Kidney glomerular epithelial cell (primary cell): ENCODE results near the gene C1QL3.

Source experiments
- DNase-seq: peaks from one replicate; lab custom pipeline; 2025; lab: John Stamatoyannopoulos, UW

Gene C1QL3

DNA sequence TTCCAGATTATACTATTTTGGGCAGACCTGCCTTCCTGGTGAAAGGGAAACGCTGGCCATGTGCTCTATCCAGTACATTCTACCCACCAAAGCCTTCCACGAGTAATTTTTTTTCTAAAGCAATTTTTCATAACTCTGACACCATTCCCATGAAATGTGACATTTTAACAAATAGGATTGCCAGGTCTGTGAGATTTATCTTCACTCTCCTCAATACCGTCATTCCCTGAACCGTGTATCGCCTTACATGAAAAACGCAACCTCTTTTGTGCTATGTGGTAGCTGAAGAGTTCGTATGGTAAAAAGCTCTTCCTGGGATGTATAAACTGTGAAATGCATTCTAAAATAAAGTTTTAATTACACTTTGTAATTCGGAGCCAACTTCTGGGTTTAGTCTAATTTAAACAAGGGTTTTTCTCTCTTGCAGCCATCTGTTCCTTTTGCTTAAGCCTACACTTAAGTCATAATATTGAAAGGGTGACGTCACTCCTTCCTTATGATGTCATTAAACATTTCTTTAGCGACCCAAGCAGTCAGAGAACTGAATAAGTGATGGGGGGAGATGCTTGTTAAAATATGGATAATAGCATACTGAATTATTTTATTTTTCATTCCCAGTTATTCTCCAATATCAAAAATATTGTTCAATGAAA is 27.7 kb downstream of the C1QL3 start:
- DNase-seq, result no peak

DNA sequence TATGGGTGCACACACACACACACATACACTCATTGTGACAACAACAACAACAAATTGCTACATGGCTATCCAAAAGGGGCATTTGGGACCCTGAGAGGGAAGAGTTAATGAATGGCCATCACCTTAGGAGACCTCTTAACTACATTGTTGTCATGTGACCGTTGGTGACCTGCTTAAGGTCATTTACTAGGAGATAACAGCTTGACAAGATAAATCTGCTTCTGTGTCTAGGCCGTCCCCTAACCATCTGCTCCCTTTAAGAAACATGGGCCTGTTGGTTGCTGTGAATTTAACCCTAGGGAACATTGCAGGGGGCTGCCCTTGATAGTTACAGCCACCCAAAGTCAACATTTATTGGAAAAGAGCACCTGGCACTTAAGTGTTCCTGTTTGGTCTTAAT is 29.7 kb downstream of the C1QL3 start:
- no peak for DNase-seq

DNA sequence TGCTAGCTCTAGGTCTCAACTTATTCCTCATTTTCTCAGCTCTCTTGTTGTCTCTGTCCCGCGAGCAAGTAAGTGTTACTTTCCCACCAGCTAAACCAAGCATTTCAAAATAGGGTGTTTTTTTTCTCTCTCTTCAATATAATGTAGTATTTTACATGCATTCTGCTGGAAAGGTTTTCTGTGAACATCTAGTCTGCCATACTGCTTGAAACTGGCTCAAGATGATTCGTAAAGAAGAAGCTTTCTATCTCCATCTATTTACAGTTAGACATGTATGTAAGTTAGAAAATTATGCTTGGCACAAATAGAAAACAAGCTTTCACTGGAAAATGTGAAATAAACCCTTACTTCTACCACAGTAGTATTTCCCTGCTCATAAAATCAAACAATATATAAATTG is 31.2 kb downstream of the C1QL3 start:
- no peak for DNase-seq

DNA sequence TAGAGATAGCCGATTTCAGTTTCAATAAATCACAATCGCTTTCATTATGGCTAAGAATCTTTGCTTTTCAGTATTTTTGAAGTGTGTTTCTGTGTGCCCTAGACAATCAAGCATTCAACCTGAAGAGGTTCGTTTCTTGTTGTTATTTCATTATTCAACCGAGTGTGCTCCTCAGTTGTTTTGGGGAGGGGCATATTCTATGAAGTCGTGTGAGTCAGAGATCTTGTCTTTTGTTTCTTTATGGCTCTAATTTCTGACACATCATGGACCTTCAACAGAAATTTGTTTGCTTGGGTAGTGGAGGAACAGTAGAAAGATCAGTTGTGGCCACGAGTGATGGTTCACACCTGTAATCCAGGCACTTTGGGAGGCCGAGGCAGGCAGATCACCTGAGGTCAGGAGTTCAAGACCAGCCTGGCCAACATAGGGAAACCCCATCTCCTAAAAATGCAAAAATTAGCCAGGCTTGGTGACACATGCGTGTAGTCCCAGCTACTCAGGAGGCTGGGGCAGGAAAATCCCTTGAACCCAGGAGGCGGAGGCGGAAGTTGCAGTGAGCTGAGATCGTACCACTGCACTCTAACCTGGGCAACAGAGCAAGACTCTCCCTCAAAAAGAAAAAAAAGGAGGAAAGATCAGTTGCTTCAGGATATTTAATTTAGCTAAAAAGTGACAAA is 38.3 kb downstream of the C1QL3 start:
- DNase-seq, result no peak

DNA sequence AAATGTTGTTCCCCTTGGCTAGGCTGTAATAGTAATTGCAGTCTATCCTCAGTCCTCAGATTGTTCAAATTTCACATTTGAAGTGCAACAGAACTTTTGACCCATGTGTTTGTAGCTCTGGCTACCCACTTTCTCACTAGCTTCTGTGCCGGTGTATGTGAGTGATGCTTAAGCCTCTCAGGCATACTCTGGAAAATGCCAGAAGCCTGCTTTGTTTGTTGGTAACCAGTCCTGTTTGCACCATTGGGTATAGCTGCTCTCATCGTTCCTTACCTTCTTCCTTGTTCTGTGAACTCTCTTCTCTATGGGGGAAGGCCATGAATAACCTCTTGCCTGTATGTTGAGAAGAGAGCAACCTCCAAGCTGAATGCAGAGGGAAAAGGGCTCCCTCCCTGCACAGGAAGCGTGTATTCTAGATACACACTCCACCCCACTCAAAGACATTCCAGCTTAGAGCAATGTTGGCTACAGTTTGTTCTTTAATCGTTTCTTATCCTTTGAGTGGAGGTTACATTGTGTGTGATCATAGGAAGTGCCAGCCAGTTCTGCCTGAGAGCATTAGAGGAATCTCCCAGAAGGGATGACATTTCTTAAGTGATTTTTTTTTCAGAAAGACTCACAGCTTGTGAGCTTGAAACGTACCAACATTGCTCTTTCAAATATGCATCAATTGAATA is 40.5 kb downstream of the C1QL3 start:
- DNase-seq, result peak; percentile 90

DNA sequence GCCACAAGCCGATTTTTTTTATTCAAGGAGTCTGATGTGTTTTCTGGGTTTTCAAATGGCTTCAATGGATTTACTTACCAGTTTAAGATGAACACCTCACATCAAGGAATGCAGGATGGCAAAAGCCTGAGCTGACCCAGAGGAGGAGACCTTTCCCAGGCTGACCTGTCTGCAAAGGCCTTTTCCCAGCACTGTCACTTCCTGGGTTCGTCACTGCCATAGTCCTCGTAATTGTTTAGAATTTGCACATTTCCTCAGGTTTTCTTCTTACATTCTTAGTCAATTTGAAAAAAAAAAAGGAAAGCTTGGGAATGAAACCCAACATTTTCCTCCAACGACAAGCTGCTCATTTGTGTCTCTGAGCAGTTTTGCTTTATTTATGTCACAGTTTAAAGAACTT is 42.9 kb downstream of the C1QL3 start:
- no peak for DNase-seq

DNA sequence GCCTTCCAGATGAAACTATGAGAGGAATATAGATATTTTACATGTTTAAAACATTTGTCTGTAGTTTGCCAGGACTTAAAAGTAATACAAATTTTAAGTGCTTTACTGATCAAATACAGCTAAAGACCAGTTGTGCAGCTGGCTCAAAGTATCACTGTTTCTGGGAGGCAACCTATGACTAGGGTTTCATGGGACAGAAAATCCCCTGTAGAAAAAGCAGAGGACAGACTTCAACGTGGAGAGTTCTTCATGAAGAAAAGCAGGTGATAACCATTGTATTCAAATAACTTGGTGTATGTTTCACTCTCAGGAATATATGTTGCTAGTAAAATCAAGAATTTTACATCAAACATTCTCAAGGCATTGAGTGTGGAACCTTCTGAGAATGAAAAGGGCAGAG is 43.9 kb downstream of the C1QL3 start:
- DNase-seq, result no peak

DNA sequence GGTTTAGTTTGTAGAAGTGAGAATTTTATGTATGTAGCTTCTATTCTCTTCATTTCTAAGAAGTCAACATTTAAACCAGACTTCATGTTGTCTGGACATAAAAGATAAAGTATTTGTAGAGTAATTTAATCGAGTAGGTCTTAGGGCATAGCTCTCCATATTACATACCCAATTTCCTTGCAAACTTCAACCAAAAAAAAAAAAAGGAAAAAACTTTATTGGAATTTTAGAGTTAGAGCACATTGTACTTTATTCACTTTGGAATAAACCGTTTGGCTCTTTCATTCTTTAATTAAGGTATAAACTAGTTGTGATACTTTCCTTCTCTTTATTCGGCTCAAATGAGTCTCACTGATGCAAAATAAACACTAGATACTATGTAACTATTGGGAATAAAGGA is 48.9 kb downstream of the C1QL3 start:
- DNase-seq, result no peak

DNA sequence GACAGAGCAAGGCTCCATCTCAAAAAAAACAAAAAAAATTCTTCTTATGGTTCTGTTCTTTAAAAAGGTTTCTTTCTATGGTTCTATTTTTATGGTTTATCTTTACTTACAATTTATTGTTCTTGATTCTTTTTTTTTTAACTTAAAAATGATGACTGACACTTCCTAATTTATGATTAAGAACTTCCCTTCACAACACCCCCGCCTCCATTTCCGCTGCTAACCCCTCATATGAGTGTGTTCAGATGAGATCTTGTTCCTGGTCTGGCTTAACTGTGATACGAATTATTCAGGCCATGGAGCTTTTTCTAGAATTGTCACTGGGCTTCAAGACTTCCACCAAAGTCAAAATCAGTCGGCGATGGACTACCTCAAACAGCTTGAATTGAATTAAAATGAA is 50.9 kb downstream of the C1QL3 start:
- DNase-seq, result no peak

DNA sequence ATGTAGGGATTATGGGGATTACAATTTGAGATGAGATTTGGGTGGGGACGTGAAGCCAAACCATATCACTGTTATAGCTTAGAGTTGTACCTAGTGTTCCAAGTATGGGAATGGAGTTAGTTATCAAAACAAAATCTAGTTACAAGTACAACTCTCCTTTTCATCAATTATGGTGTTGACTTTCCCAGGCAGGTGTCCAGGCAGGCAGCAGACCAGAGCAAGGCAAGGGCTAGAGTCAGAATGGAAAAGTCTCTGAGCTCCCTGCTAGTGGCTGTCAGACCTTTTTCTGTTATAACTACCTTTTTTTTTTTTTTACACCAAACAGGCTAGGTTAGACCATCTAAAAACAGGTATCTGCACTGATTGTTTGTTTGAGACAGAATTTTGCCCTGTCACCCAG is 55.7 kb downstream of the C1QL3 start:
- DNase-seq, result no peak
